Mesendoderm (in vitro differentiated cells): ENCODE data around the gene KCNK1.

Experiments
- DNase-seq: peaks from one replicate; pipeline ENCODE4 v3.0.0; 2013
- H2AK5ac ChIP-seq: 2 replicates; pipeline ENCODE4 v1.6.1; 2013; ENCODE audit warnings: low read length, inconsistent platforms
- H2BK120ac ChIP-seq: 2 replicates; pipeline ENCODE4 v1.6.1; 2013; ENCODE audit warnings: low read depth, mild to moderate bottlenecking, low read length, moderate library complexity, mixed read lengths
- H2BK15ac ChIP-seq: replicated peaks from 2 replicates; pipeline ENCODE4 v1.6.1; 2013; ENCODE audit warnings: low read depth, mild to moderate bottlenecking, moderate library complexity
- H2BK5ac ChIP-seq: 2 replicates; pipeline ENCODE4 v1.6.1; 2013; ENCODE audit warnings: low read length, inconsistent platforms
- H3K18ac ChIP-seq: 2 replicates; pipeline ENCODE4 v1.6.1; 2013; ENCODE audit warnings: mild to moderate bottlenecking, low read length, mixed read lengths
- H3K23ac ChIP-seq: one replicate; pipeline ENCODE4 v1.6.1; 2013; ENCODE audit warnings: low read length
- H3K27ac ChIP-seq: 2 replicates; pipeline ENCODE4 v1.5.1; 2013; ENCODE audit warnings: low read depth, mild to moderate bottlenecking, inconsistent platforms, low read length, moderate library complexity
- H3K27me3 ChIP-seq: 2 replicates; pipeline ENCODE4 v1.6.1; 2013; ENCODE audit warnings: low read length, control low read depth, mild to moderate bottlenecking, inconsistent platforms; ENCODE audit not compliant: insufficient read depth, poor library complexity
- H3K36me3 ChIP-seq: 2 replicates; pipeline ENCODE4 v1.6.1; 2013; ENCODE audit warnings: low read length, inconsistent platforms; ENCODE audit not compliant: control insufficient read depth, insufficient read depth
- H3K4ac ChIP-seq: one replicate; pipeline ENCODE4 v1.6.1; 2013; ENCODE audit warnings: low read depth, mild to moderate bottlenecking, low read length, moderate library complexity
- H3K4me1 ChIP-seq: 2 replicates; pipeline ENCODE4 v1.6.1; 2013; ENCODE audit warnings: low read depth, low read length, inconsistent platforms; ENCODE audit not compliant: control insufficient read depth
- H3K4me2 ChIP-seq: 2 replicates; pipeline ENCODE4 v1.6.1; 2013; ENCODE audit warnings: low read length
- H3K4me3 ChIP-seq: 2 replicates; pipeline ENCODE4 v1.5.1; 2013; ENCODE audit warnings: mild to moderate bottlenecking, low read length
- H3K56ac ChIP-seq: one replicate; pipeline ENCODE4 v1.6.1; 2013; ENCODE audit warnings: low read length
- H3K79me1 ChIP-seq: 2 replicates; pipeline ENCODE4 v1.6.1; 2013; ENCODE audit warnings: low read length, inconsistent platforms
- H3K79me2 ChIP-seq: 2 replicates; pipeline ENCODE4 v1.6.1; 2013; ENCODE audit warnings: mild to moderate bottlenecking, low read length; ENCODE audit not compliant: control insufficient read depth, insufficient read depth
- H3K9ac ChIP-seq: 2 replicates; pipeline ENCODE4 v1.6.1; 2013; ENCODE audit warnings: low read length, inconsistent platforms
- H4K5ac ChIP-seq: one replicate; pipeline ENCODE4 v1.6.1; 2013; ENCODE audit warnings: low read length
- H4K8ac ChIP-seq: one replicate; pipeline ENCODE4 v1.6.1; 2013; ENCODE audit warnings: low read depth, mild to moderate bottlenecking, control low read depth, low read length, moderate library complexity
- WGBS: extraction: QIAGEN DNeasy Blood & Tissue Kit; methylation state at CpG from one replicate; pipeline ENCODE4 v1.1.7; 2013; ENCODE audit warnings: low lambda C conversion rate, missing lambda C conversion rate; ENCODE audit not compliant: insufficient coverage; ENCODE audit errors: extremely low coverage; 5-methylcytosine and 5-hydroxymethylcytosine counted together

Gene KCNK1

DNA sequence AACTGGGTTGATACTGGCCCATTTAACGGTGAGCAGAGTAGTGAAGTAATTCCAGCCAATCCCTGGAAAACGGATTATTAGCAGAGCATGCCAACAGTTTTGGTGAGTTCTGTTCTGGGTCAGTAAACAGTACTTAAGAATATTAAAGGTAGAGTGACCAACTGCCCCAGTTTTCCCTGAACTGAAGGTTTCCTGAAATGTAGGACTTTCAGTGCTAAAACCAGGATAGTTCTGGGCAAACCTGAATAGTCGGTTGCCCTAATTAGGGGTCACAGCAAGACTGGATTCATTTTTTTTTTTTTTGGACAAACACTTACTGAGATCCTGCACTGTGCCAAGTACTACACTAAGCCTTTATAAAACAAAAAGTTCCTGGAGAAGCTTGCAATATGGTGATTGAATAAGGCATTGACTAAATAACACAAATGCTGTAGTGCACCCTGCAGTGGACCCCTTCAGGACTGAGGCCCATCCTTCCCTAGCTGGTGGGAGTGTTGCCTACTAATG lies 75.9 kb downstream of the KCNK1 start:
- Histone ChIP-seq H2AK5ac (no peak overlapping the region), H3K23ac (no peak overlapping the region), H2BK5ac (no peak overlapping the region), H3K4me1 (peaks cover 3% of the 10 kb centered on the region), H4K8ac (no peak overlapping the region), H3K79me1 (no peaks in the 10 kb centered on the region), H3K18ac (no peak overlapping the region), H3K4ac (no peak overlapping the region), H3K79me2 (no peaks in the 10 kb centered on the region), H3K4me3 (no peak overlapping the region), H3K27me3 (no peaks in the 10 kb centered on the region), H2BK15ac (no peak overlapping the region), H3K56ac (no peak overlapping the region), H3K36me3 (no peaks in the 10 kb centered on the region), H4K5ac (no peak overlapping the region), H3K9ac (no peak overlapping the region), H2BK120ac (no peak overlapping the region), H3K27ac (no peak overlapping the region), H3K4me2 (no peak overlapping the region)
- WGBS = no CpG with 5 or more reads among the region's 3 CpGs
- no peak for DNase-seq

DNA sequence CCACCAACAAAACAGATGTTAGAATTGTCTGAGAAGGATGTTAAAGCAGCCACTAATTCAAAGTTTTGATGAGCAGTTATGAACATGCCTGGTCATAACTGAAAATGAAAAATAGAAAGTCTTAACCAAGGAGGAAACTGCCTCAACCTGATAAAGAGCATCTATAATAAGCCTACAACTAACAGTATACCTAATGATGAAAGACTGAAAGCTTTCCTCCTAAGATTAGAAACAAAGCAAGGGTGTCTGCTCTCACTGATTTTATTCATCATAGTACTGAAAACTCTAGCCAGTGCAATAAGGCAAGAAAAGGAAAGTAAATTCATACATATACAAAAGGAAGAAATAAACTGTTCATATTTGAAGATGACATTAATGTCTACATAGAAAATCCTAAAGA lies 82.0 kb downstream of the KCNK1 start:
- Histone ChIP-seq H3K4ac (no peak overlapping the region), H2AK5ac (no peak overlapping the region), H3K18ac (no peak overlapping the region), H2BK120ac (no peak overlapping the region), H4K8ac (no peak overlapping the region), H3K4me1 (no peaks in the 10 kb centered on the region), H3K36me3 (no peaks in the 10 kb centered on the region), H3K56ac (no peak overlapping the region), H2BK5ac (no peak overlapping the region), H3K4me3 (no peak overlapping the region), H3K79me1 (no peaks in the 10 kb centered on the region), H3K23ac (no peak overlapping the region), H2BK15ac (no peak overlapping the region), H3K79me2 (no peaks in the 10 kb centered on the region), H3K4me2 (no peak overlapping the region), H3K27me3 (no peaks in the 10 kb centered on the region), H3K9ac (no peak overlapping the region), H3K27ac (no peak overlapping the region), H4K5ac (no peak overlapping the region)
- no peak for DNase-seq

DNA sequence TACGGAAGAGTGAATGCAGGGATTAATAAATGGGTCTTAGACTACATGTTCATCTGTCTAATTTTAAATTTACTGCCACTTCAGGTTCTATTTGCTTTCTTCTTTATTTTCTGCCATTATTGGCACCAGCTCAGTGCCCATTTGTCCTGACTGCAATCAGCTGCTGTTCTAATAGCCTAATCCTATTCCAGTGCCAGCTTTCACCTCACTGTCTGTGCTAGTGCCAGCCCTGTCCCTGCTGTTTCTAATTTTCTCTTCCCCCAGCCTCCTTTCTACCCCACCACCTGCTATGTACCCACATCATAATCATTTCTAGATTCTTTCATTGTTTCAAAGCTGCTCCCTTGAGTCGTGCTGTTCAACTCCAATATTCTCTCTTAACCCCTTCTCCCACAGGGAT lies 86.4 kb downstream of the KCNK1 start:
- H3K23ac ChIP-seq = no peak overlapping the region
- H3K27me3 ChIP-seq = no peaks in the 10 kb centered on the region
- H2BK5ac ChIP-seq = no peak overlapping the region
- no peaks in the 10 kb centered on the region for H3K4me1 ChIP-seq
- H4K8ac ChIP-seq = no peak overlapping the region
- no peak overlapping the region for H3K27ac ChIP-seq
- H4K5ac ChIP-seq = no peak overlapping the region
- H3K4ac ChIP-seq = no peak overlapping the region
- H3K4me3 ChIP-seq = no peak overlapping the region
- no peak overlapping the region for H2AK5ac ChIP-seq
- H3K79me2 ChIP-seq = no peaks in the 10 kb centered on the region
- H2BK15ac ChIP-seq = no peak overlapping the region
- H3K56ac ChIP-seq = no peak overlapping the region
- no peak for DNase-seq
- H3K36me3 ChIP-seq = no peaks in the 10 kb centered on the region
- no peak overlapping the region for H2BK120ac ChIP-seq
- no CpG with 5 or more reads among the region's 2 CpGs for WGBS
- H3K9ac ChIP-seq = no peak overlapping the region
- no peaks in the 10 kb centered on the region for H3K79me1 ChIP-seq
- H3K4me2 ChIP-seq = no peak overlapping the region
- H3K18ac ChIP-seq = no peak overlapping the region

DNA sequence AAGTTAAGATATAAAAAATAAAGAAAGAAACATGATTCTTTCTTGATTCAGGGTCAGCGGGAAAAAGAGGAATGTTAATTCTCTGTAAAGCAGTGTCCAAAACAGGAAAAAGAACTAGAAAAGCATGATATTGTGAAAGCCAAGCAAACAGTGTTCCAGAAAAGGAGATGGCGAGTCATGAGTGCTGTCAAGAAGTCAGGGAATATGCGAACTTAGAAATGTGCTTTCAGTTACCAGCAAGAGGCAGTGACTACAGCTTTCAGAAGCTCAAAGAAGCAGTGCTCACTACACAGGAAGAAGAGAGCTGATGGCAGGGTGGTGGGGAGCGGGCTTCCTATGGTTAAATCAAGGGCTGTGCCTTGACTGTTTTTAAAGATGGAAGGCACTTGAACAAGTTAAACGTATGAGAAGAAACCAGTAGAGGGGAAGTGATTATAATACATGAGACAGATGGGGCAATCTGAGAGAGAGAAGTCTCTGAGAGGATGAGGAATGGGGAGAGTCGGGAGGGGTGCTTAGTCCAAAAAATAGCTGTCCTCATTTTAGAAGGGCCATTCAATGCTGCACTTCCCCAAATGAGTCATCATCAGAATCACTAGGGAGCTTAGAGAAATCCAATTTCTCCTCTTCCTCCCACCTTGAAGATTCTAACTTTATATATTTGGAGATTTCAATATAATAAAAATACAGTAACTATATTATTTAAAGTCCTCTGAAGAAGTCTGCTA lies 90.4 kb downstream of the KCNK1 start:
- no peak overlapping the region for H3K27ac ChIP-seq
- no peak overlapping the region for H4K5ac ChIP-seq
- no peaks in the 10 kb centered on the region for H3K27me3 ChIP-seq
- H3K4ac ChIP-seq = no peak overlapping the region
- no peak for DNase-seq
- H3K9ac ChIP-seq = no peak overlapping the region
- no peak overlapping the region for H3K4me3 ChIP-seq
- H2BK120ac ChIP-seq = no peak overlapping the region
- no peak overlapping the region for H4K8ac ChIP-seq
- H3K4me2 ChIP-seq = no peak overlapping the region
- H2BK15ac ChIP-seq = no peak overlapping the region
- no CpG with 5 or more reads among the region's 6 CpGs for WGBS
- H3K79me1 ChIP-seq = no peaks in the 10 kb centered on the region
- no peaks in the 10 kb centered on the region for H3K36me3 ChIP-seq
- no peaks in the 10 kb centered on the region for H3K79me2 ChIP-seq
- H3K18ac ChIP-seq = no peak overlapping the region
- H3K4me1 ChIP-seq = no peaks in the 10 kb centered on the region
- no peak overlapping the region for H3K23ac ChIP-seq
- no peak overlapping the region for H2BK5ac ChIP-seq
- H2AK5ac ChIP-seq = no peak overlapping the region
- no peak overlapping the region for H3K56ac ChIP-seq

GRCh38 chr1:233704898-233705723 lies 91.2 kb downstream of the KCNK1 start:
- Histone ChIP-seq H3K4ac (no peak overlapping the region), H3K79me2 (no peaks in the 10 kb centered on the region), H3K79me1 (no peaks in the 10 kb centered on the region), H3K4me1 (no peaks in the 10 kb centered on the region), H3K18ac (no peak overlapping the region), H2BK5ac (no peak overlapping the region), H3K36me3 (no peaks in the 10 kb centered on the region), H4K8ac (no peak overlapping the region), H2AK5ac (no peak overlapping the region), H4K5ac (no peak overlapping the region), H3K4me2 (no peak overlapping the region), H3K4me3 (no peak overlapping the region), H2BK120ac (no peak overlapping the region), H3K56ac (no peak overlapping the region), H2BK15ac (no peak overlapping the region), H3K27me3 (no peaks in the 10 kb centered on the region), H3K23ac (no peak overlapping the region), H3K9ac (no peak overlapping the region), H3K27ac (no peak overlapping the region)
- DNase-seq = no peak
- WGBS = no CpG with 5 or more reads among the region's 3 CpGs
